KMS-11 (cell line): ENCODE measurements around the gene MARCKSL1.

Experiments
- H2AFZ ChIP-seq: fragments of 200-600 bp; sonication (generic); 2 replicates; pipeline ENCODE4 v1.6.1; 2016; ENCODE audit warnings: antibody characterized with exemption, mixed run types, low read depth
- H3K27ac ChIP-seq: fragments of 200-600 bp; sonication (generic); 2 replicates; pipeline ENCODE4 v1.6.1; 2016; ENCODE audit warnings: mild to moderate bottlenecking, mixed run types
- H3K27me3 ChIP-seq: fragments of 200-600 bp; sonication (generic); 2 replicates; pipeline ENCODE4 v1.6.1; 2017; ENCODE audit warnings: mild to moderate bottlenecking, low read depth, mixed run types, moderate library complexity; ENCODE audit not compliant: insufficient read depth
- H3K36me3 ChIP-seq: fragments of 200-600 bp; sonication (generic); 2 replicates; pipeline ENCODE4 v1.6.1; 2017; ENCODE audit warnings: mild to moderate bottlenecking, mixed run types; ENCODE audit not compliant: insufficient read depth
- H3K4me1 ChIP-seq: fragments of 200-600 bp; sonication (generic); 2 replicates; pipeline ENCODE4 v1.6.1; 2016; ENCODE audit warnings: mild to moderate bottlenecking, low read depth, mixed run types; ENCODE audit not compliant: poor library complexity, severe bottlenecking
- H3K4me2 ChIP-seq: fragments of 200-600 bp; sonication (generic); 2 replicates; pipeline ENCODE4 v1.7.0; 2016; ENCODE audit warnings: mild to moderate bottlenecking, mixed run types
- H3K4me3 ChIP-seq: fragments of 200-600 bp; sonication (generic); IDR thresholded peaks from 2 replicates; pipeline ENCODE4 v1.6.1; 2017; ENCODE audit warnings: low read depth, low read length, mixed read lengths; ENCODE audit not compliant: insufficient read depth
- H3K79me2 ChIP-seq: fragments of 200-600 bp; sonication (generic); 2 replicates; pipeline ENCODE4 v1.6.1; 2016; ENCODE audit warnings: low read depth, mixed run types; ENCODE audit not compliant: insufficient read depth
- H3K9ac ChIP-seq: fragments of 200-600 bp; sonication (generic); 2 replicates; pipeline ENCODE4 v1.6.1; 2016; ENCODE audit warnings: mild to moderate bottlenecking, mixed run types
- H4K20me1 ChIP-seq: fragments of 200-600 bp; sonication (generic); 2 replicates; pipeline ENCODE4 v1.6.1; 2016; ENCODE audit warnings: mild to moderate bottlenecking, mixed run types; ENCODE audit not compliant: insufficient read depth
- TF ChIP-seq, protein P1 (sequence below): fragments of 200-600 bp; sonication (generic); conservative IDR thresholded peaks from 2 replicates; pipeline ENCODE4 v1.6.1; 2017; ENCODE audit warnings: low read depth, mild to moderate bottlenecking, antibody characterized with exemption, low read length, moderate library complexity, mixed read lengths

MARCKSL1 gene

GRCh38 chr1:32329931-32330466 lies 6.0 kb downstream of the MARCKSL1 start:
- no peak overlapping the region for H2AFZ ChIP-seq
- TF ChIP-seq, protein P1, sequence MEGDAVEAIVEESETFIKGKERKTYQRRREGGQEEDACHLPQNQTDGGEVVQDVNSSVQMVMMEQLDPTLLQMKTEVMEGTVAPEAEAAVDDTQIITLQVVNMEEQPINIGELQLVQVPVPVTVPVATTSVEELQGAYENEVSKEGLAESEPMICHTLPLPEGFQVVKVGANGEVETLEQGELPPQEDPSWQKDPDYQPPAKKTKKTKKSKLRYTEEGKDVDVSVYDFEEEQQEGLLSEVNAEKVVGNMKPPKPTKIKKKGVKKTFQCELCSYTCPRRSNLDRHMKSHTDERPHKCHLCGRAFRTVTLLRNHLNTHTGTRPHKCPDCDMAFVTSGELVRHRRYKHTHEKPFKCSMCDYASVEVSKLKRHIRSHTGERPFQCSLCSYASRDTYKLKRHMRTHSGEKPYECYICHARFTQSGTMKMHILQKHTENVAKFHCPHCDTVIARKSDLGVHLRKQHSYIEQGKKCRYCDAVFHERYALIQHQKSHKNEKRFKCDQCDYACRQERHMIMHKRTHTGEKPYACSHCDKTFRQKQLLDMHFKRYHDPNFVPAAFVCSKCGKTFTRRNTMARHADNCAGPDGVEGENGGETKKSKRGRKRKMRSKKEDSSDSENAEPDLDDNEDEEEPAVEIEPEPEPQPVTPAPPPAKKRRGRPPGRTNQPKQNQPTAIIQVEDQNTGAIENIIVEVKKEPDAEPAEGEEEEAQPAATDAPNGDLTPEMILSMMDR, result no peak
- H3K9ac ChIP-seq, result no peak overlapping the region
- no peaks in the 10 kb centered on the region for H4K20me1 ChIP-seq
- no peaks in the 10 kb centered on the region for H3K27me3 ChIP-seq
- H3K4me2 ChIP-seq, result no peak overlapping the region
- H3K79me2 ChIP-seq, result no peaks in the 10 kb centered on the region
- no peaks in the 10 kb centered on the region; the same call in 1 of the 2 replicates for H3K36me3 ChIP-seq
- H3K4me3 ChIP-seq, result no peak overlapping the region
- H3K27ac ChIP-seq, result no peak overlapping the region
- H3K4me1 ChIP-seq, result peaks cover 31% of the 10 kb centered on the region

DNA sequence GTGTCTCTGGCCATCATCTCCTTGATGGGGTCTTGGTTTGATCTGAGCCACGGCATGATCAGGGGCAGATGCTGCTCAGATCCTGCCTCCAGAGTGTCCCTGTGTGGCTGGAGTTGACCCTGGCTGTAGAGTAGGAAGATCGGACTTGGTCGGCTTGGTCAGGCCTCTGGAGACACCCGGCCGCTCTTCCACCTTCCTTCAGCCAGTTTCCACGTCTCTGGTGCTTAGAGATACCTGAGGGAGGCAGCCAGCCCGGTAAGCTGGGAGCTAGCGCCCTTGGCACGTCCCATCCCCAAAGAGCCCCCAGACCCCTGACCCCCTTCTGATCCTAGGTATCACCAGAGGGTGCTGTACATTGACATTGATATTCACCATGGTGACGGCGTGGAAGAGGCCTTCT lies 8.8 kb downstream of the MARCKSL1 start:
- H3K4me1 ChIP-seq, result peaks cover 26% of the 10 kb centered on the region
- no peak overlapping the region for H3K9ac ChIP-seq
- no peak overlapping the region for H2AFZ ChIP-seq
- H4K20me1 ChIP-seq, result no peaks in the 10 kb centered on the region
- H3K4me2 ChIP-seq, result no peak overlapping the region
- TF ChIP-seq, protein P1, result no peak
- no peaks in the 10 kb centered on the region; the same call in 1 of the 2 replicates for H3K36me3 ChIP-seq
- H3K4me3 ChIP-seq, result no peak overlapping the region
- no peaks in the 10 kb centered on the region for H3K27me3 ChIP-seq
- H3K79me2 ChIP-seq, result no peaks in the 10 kb centered on the region
- no peak overlapping the region for H3K27ac ChIP-seq

- H4K20me1 ChIP-seq, result no peaks in the 10 kb centered on the region
- no peak overlapping the region for H2AFZ ChIP-seq
- no peak overlapping the region for H3K9ac ChIP-seq
- H3K27ac ChIP-seq, result no peak overlapping the region
- peaks cover 37% of the 10 kb centered on the region for H3K4me1 ChIP-seq
- H3K36me3 ChIP-seq, result no peaks in the 10 kb centered on the region
- H3K27me3 ChIP-seq, result no peaks in the 10 kb centered on the region
- H3K79me2 ChIP-seq, result no peaks in the 10 kb centered on the region
- H3K4me3 ChIP-seq, result no peak overlapping the region
- TF ChIP-seq, protein P1, result no peak
- H3K4me2 ChIP-seq, result no peak overlapping the region
These were observed 14.2 kb downstream of the MARCKSL1 start for GRCh38 chr1:32321712-32322291.

- Histone ChIP-seq H3K27ac (no peak overlapping the region), H3K36me3 (no peaks in the 10 kb centered on the region), H3K4me3 (no peak overlapping the region), H3K4me2 (no peak overlapping the region), H3K9ac (no peak overlapping the region), H4K20me1 (no peaks in the 10 kb centered on the region), H2AFZ (no peak overlapping the region), H3K27me3 (no peaks in the 10 kb centered on the region), H3K79me2 (peaks cover 15% of the 10 kb centered on the region; the same call in 1 of the 2 replicates), H3K4me1 (peaks cover 15% of the 10 kb centered on the region)
- TF ChIP-seq, protein P1, result no peak
These were observed 17.7 kb downstream of the MARCKSL1 start for GRCh38 chr1:32318127-32318869.
